ACC112 (cell line): Measurements from ENCODE around the gene PDLIM7.

Experiments used
- H2AFZ ChIP-seq: fragments of 200-600 bp; sonication (generic); one replicate; pipeline ENCODE4 v1.6.0; 2017; ENCODE audit warnings: antibody characterized with exemption, low read length; ENCODE audit not compliant: unreplicated experiment
- H3K27ac ChIP-seq: fragments of 200-600 bp; sonication (generic); 2 replicates; pipeline ENCODE4 v1.5.1; 2014; ENCODE audit warnings: low read depth, mild to moderate bottlenecking, antibody characterized with exemption, low read length, moderate library complexity
- H3K27me3 ChIP-seq: fragments of 200-600 bp; sonication (generic); 2 replicates; pipeline ENCODE4 v1.6.1; 2014; ENCODE audit warnings: mild to moderate bottlenecking, antibody characterized with exemption, low read length, moderate library complexity, mixed read lengths; ENCODE audit not compliant: insufficient read depth
- H3K36me3 ChIP-seq: fragments of 200-600 bp; sonication (generic); 2 replicates; pipeline ENCODE4 v1.6.1; 2016; ENCODE audit warnings: mild to moderate bottlenecking, antibody characterized with exemption, low read length, moderate library complexity, mixed read lengths; ENCODE audit not compliant: insufficient read depth
- H3K4me1 ChIP-seq: fragments of 200-600 bp; sonication (generic); one replicate; pipeline ENCODE4 v1.6.1; 2016; ENCODE audit warnings: low read length, mixed read lengths; ENCODE audit not compliant: insufficient read depth, unreplicated experiment, control insufficient read depth
- H3K4me3 ChIP-seq: fragments of 200-600 bp; sonication (generic); 2 replicates; pipeline ENCODE4 v1.5.1; 2014; ENCODE audit warnings: mild to moderate bottlenecking, low read depth, low read length
- H3K79me2 ChIP-seq: fragments of 200-600 bp; sonication (generic); one replicate; pipeline ENCODE4 v1.6.0; 2016; ENCODE audit warnings: low read length; ENCODE audit not compliant: control insufficient read depth, unreplicated experiment, insufficient read depth

PDLIM7 gene

GRCh38 chr5:177437623-177438022, 59.8 kb downstream of the PDLIM7 start:
- Histone ChIP-seq H3K4me1 (no peaks in the 10 kb centered on the region), H3K36me3 (peaks cover 9% of the 10 kb centered on the region; the same call in 1 of the 2 replicates), H3K79me2 (no peaks in the 10 kb centered on the region), H3K27ac (no peak overlapping the region), H3K27me3 (no peaks in the 10 kb centered on the region), H2AFZ (no peak overlapping the region), H3K4me3 (no peak overlapping the region)

- no peaks in the 10 kb centered on the region for H3K4me1 ChIP-seq
- H2AFZ ChIP-seq = no peak overlapping the region
- H3K36me3 ChIP-seq = peaks cover 9% of the 10 kb centered on the region; the same call in 1 of the 2 replicates
- no peak overlapping the region for H3K4me3 ChIP-seq
- no peaks in the 10 kb centered on the region for H3K79me2 ChIP-seq
- no peaks in the 10 kb centered on the region for H3K27me3 ChIP-seq
- H3K27ac ChIP-seq = no peak overlapping the region
Measured at GRCh38 chr5:177435847-177436536, 61.4 kb downstream of the PDLIM7 start.

GRCh38 chr5:177434942-177435738, 62.3 kb downstream of the PDLIM7 start:
- Histone ChIP-seq H3K79me2 (no peaks in the 10 kb centered on the region), H3K27ac (no peak overlapping the region), H2AFZ (no peak overlapping the region), H3K36me3 (peaks cover 9% of the 10 kb centered on the region; the same call in 1 of the 2 replicates), H3K4me1 (no peaks in the 10 kb centered on the region), H3K27me3 (no peaks in the 10 kb centered on the region), H3K4me3 (no peak overlapping the region)

- no peak overlapping the region for H2AFZ ChIP-seq
- H3K27me3 ChIP-seq = no peaks in the 10 kb centered on the region
- no peak overlapping the region for H3K27ac ChIP-seq
- H3K36me3 ChIP-seq = peaks cover 9% of the 10 kb centered on the region; the same call in 1 of the 2 replicates
- no peaks in the 10 kb centered on the region for H3K4me1 ChIP-seq
- no peak overlapping the region for H3K4me3 ChIP-seq
- H3K79me2 ChIP-seq = no peaks in the 10 kb centered on the region
Measured at GRCh38 chr5:177434437-177434836, 63.0 kb downstream of the PDLIM7 start.

GRCh38 chr5:177433658-177434217, 63.7 kb downstream of the PDLIM7 start:
- H3K4me3 ChIP-seq = no peak overlapping the region
- H3K36me3 ChIP-seq = peaks cover 9% of the 10 kb centered on the region; the same call in 1 of the 2 replicates
- H3K79me2 ChIP-seq = peaks cover 6% of the 10 kb centered on the region
- no peaks in the 10 kb centered on the region for H3K27me3 ChIP-seq
- H3K27ac ChIP-seq = no peak overlapping the region
- H2AFZ ChIP-seq = no peak overlapping the region
- no peaks in the 10 kb centered on the region for H3K4me1 ChIP-seq
